Measurements from ENCODE around the gene CNPY4.

CNPY4 gene

GRCh38 chr7:100119072-100119969 lies at the start of gene CNPY4, which contains the start of gene TAF6:
TSS of gene CNPY4 (plus strand) at chr7:100119634. CDS start at chr7:100119745, 111 bp downstream.
TSS of gene TAF6 (minus strand) at chr7:100119358. CDS start at chr7:100114209, 5,149 bp downstream.
- DNase-seq: peak; percentile 94

GRCh38 chr7:100069991-100070390 lies 49.4 kb upstream of the CNPY4 start:
- no peak for DNase-seq

GRCh38 chr7:100071018-100071723 lies 48.3 kb upstream of the CNPY4 start:
- DNase-seq: no peak

DNA sequence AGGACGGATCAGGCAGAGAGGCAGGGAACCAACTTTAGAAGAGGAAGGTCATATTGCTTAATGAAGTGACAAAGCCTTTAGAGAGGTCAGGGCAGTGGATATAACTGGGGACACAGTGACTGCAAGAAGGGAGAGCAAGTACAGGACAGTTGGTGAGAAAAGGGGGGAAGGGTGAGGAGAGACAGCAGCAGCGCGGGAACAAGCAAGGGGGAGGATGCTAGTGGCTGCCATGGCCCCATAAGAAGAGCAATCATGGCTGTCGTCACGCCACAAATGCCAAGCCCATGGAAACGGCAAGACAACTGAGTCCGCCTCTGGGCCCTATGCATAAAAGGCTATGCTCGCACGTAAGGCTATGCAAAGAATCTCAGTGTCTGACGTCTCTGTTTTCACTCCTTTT lies 47.0 kb upstream of the CNPY4 start:
- no peak for DNase-seq

DNA sequence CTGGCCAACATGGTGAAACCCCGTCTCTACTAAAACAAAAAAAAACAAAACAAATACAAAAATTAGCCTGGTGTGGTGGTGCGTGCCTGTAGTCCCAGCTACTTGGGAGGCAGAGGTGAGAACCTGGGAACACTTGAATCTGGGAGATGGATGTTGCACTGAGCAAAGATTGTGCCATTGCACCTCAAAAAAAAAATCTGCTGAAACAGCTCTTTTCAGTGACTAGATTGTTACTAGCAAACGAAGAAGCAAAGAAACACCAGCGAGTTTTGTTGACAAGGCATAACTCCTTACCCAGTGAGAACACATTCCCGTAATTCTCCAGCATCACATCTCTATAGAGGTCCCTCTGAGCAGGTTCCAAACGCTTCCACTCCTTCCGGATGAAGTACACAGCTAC lies 44.6 kb upstream of the CNPY4 start:
- DNase-seq: no peak

DNA sequence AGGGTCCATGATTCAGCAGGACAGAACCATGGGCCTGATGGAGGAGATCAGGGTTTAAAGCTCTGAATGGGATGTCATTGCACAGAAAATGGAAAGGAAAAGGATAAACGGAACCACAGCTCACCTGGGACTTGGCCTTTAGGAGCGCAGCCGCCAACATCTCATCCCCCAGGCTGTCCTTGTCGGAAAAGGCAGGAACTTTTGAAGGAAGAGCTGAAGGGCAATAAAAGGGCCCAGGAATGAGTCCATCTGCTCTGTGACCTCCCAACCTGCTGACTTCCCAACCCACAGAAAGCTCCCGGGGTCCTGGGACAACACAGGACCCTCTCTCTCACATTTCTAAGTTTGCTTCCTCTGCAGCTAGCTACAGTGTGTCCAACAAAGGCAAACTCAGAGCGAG lies 44.0 kb upstream of the CNPY4 start:
- DNase-seq: no peak

GRCh38 chr7:100077205-100077604 lies 42.2 kb upstream of the CNPY4 start:
- DNase-seq: no peak

DNA sequence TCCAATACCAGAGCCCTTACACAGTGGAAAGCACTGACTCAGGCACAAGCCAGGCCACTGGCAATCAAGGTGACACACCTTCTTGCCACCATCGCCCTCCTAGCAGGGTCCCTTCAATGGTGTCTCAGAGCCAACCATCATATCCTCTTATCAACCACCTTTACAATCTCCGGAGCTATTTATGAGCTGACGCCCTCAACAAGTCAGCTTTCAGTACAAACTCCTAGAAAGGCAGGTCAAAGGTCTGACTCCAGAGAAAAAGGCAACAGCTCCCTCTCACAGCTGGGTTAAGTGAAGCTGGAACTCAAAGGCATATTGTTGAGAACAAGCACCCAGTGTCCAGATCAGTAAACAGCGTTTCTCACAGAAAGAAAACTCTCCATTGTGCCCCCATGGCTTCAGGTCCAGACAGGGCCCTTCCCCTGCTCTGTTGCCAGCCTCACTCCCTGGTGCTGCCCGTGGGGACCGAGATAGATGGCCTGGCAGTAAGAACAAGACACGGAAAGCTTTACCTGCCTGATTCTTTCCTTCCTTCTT lies 40.3 kb upstream of the CNPY4 start:
- DNase-seq: no peak

- DNase-seq: no peak
These were observed 38.4 kb upstream of the CNPY4 start for GRCh38 chr7:100080907-100081534.

GRCh38 chr7:100081535-100082102 lies 37.8 kb upstream of the CNPY4 start, which contains the start of gene ZNF3:
TSS of gene ZNF3 (minus strand) at chr7:100081723. CDS start at chr7:100077357, 4,366 bp downstream.
- DNase-seq: peak; percentile 98

DNA sequence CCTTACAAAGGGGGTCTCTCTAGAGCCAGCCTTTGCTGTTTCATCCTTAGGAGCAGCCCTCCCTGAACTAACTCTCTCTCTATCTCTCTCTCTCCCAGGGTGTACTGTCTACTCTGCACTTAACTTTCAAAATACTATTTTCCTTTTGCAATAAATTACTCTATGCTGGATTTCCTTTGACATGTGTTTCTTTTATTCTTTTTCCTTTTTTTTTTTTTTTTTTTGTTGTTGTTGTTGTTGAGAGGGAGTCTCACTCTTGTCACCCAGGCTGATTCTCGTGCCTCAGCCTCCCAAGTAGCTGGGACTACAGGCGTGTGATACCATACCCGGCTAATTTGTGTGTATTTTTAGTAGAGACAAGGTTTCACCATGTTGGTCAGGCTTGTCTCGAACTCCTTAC lies 36.5 kb upstream of the CNPY4 start:
- no peak for DNase-seq

- no peak for DNase-seq
These were observed 33.9 kb upstream of the CNPY4 start for GRCh38 chr7:100085515-100085914.

- no peak for DNase-seq
These were observed 32.2 kb upstream of the CNPY4 start for GRCh38 chr7:100087055-100087750.

GRCh38 chr7:100088095-100088620 lies 31.3 kb upstream of the CNPY4 start:
- no peak for DNase-seq

DNA sequence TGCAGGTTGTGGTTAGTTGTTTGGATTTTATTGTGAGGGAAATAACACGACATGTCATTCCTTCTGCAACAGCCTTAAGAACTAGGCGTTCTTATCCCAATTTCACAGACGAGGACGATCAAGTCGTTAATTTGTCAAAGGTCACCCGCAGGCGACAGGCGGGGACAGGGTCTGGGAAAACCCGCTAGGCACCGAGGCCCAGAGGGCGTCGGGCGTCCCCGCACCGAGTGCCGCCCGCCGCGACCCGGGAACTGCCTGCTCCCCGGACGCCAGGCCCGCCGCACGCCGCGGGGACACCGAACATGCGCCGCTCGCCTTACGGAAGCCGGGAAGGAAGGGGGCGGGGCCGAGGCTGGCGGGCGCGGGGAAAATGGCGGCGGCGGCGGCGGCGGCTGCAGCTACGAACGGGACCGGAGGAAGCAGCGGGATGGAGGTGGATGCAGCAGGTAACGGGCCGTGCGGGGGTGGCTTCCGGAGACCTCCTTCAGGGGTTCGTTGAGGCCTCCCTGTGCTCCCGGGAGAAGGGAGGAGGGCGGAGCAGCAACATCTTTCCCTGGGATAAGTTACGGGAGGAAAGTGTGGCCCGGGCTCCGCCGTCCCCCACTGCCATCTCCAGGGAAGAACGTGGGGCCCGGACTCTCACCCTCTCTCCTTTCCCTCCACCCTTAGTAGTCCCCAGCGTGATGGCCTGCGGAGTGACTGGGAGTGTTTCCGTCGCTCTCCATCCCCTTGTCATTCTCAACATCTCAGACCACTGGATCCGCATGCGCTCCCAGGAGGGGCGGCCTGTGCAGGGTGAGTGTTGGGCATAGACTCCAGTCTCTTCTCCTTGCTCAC lies 30.6 kb upstream of the CNPY4 start, which contains the start of gene COPS6:
Gene COPS6, plus strand, starts transcription at position 349 of the 837 bp plus-strand sequence. Its CDS starts 22 bp downstream, at position 371.
- peak; percentile 64 for DNase-seq

DNA sequence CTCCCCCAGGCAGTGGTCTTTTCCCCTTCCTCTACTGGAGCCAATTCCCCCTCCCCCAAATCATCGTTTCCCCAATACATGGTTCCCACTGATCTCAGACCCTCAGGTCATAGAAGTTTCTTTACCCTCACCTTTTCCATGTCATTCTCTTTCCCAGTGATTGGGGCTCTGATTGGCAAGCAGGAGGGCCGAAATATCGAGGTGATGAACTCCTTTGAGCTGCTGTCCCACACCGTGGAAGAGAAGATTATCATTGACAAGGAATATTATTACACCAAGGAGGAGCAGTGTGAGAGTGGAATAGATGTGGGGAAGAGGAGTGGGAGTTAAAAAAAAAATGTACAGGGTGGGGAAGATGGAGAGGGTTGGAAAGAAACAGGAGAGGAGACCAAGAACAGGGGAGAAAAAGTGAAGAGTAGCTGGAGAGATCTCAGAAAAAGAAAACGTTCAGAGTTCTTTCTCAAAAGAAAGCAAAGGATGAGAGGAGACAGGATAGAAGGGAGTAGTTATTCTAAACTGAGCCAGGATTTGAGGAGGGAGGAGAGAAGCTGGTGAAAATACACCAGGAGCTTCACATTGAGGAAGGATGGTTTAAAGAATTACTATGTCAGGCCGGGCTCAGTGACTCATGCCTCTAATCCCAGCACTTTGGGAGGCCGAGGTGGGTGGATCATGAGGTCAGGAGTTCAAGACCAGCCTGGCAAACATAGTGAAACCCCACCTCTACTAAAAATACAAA lies 29.8 kb upstream of the CNPY4 start:
- no peak for DNase-seq

GRCh38 chr7:100090527-100091410 lies 28.7 kb upstream of the CNPY4 start:
- DNase-seq: no peak

DNA sequence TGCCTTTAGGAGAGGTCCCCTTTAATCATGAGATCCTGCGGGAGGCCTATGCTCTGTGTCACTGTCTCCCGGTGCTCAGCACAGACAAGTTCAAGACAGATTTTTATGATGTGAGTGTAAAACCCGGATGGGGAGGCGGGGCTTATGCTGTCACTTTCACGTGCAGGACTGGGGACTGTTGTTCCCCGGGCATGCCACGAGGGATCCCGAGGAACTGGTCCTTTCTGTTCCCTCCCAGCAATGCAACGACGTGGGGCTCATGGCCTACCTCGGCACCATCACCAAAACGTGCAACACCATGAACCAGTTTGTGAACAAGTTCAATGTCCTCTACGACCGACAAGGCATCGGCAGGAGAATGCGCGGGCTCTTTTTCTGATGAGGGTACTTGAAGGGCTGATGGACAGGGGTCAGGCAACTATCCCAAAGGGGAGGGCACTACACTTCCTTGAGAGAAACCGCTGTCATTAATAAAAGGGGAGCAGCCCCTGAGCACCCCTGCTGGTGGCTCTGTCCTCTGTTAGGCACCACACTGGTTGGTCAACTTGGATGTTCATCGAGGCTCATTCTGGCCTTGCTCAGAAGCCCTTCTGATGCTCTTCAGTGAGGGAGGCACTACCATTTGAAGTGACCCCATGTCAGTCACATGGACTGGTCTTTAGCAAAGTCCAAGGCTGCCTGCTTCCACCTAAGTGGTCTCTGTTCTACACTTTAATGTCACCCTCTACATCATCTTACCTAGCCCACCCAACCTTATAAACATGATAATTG lies 27.8 kb upstream of the CNPY4 start:
- no peak for DNase-seq

All from NCI-H1436 (cell line).